Ovary (tissue), 9 donors: Measurements from ENCODE around the gene YPEL1. TPM values are rescaled to one million over a fixed set of nuclear protein-coding genes. Genes with fewer than 3 reads are reported as not detected.
"Not testable (repeated sequence)": the region's sequence is repeated elsewhere in the genome, so short reads cannot be mapped to it uniquely, and the experiment has no call there.

Experiments
- DNase-seq, 5 donors: peaks; one replicate each; pipeline ENCODE4 v3.0.0-alpha.2; 2019 to 2020
- H3K27ac ChIP-seq, 2 donors: fragments of 200-600 bp; one replicate each; pipeline versions ENCODE4 v1.5.1 to v1.8.0; 2019 to 2022
- H3K27me3 ChIP-seq: fragments of 200-600 bp; one replicate; pipeline ENCODE4 v1.8.0; 2022
- H3K36me3 ChIP-seq: fragments of 200-600 bp; sonication (generic); one replicate; pipeline ENCODE4 v1.5.1; 2019
- H3K4me1 ChIP-seq: one replicate; pipeline ENCODE4 v1.8.1; 2013; ENCODE audit warnings: mild to moderate bottlenecking, moderate library complexity; ENCODE audit not compliant: insufficient read depth
- H3K4me3 ChIP-seq: fragments of 200-600 bp; sonication (generic); one replicate; pipeline ENCODE4 v1.5.1; 2017
- H3K9me3 ChIP-seq, 2 donors: fragments of 200-600 bp in 1 of 2; sonication (generic) in 1 of 2; one replicate each; pipeline versions ENCODE4 v1.5.1 to v1.8.1; 2013 to 2019; ENCODE audit warnings: mild to moderate bottlenecking in 1 of 2, moderate library complexity in 1 of 2
- EP300 ChIP-seq: sonication (generic); formaldehyde crosslinking; IDR thresholded peaks from one replicate; pipeline ENCODE4 v1.6.1; 2017; ENCODE audit warnings: antibody characterized with exemption
- POLR2A ChIP-seq: fragments of 450-650 bp; IDR thresholded peaks from one replicate; pipeline ENCODE4 v1.6.1; 2017; ENCODE audit warnings: antibody characterized with exemption, mild to moderate bottlenecking, moderate library complexity
- WGBS, 3 donors: extraction: QIAGEN DNeasy Blood & Tissue Kit in 1 of 3; methylation state at CpG; one replicate each; pipeline versions ENCODE4 v1.1.5 to v1.1.7; 2013 to 2017; 5-methylcytosine and 5-hydroxymethylcytosine counted together
- intact Hi-C, 4 donors: fragments of 100-400 bp; cut with DNase I; formaldehyde crosslinking; loops; one replicate each; pipeline versions ENCODE4 v1.11.0 to v1.15.1; 2022 to 2023
- polyA plus RNA-seq, 2 donors: library from polyadenylated mRNA; stranded (reverse); fragments of 200-250 nt in 1 of 2; fragments of 350-450 nt in 1 of 2; fragmentation: Illumina TruSeq in 1 of 2; extraction: RNeasy Lipid Tissue Mini Kit (QIAGEN cat#74804) in 1 of 2; gene quantifications; one replicate each; pipeline ENCODE4 v1.2.3, GENCODE V29; 2013 to 2014
- total RNA-seq, 7 donors: library from RNA; depleted of rRNA in 2 of 7; stranded (reverse); fragments of >200 nt in 2 of 7; fragmentation: NEBNext Ultra II Directional in 3 of 7; extraction: Animal tissue kit (Norgen Biotek cat#: 25700) in 3 of 7; gene quantifications; one replicate each; pipeline versions ENCODE4 v1.1.0 to v1.2.4, GENCODE V29; 2016 to 2023
- TF ChIP-seq, protein P1 (sequence below), 3 donors: fragments of 450-650 bp in 2 of 3; fragments of 200-600 bp in 1 of 3; IDR thresholded peaks; one replicate each; pipeline versions ENCODE4 v1.5.1 to v1.8.0; 2016 to 2022; ENCODE audit warnings: antibody characterized with exemption in 3 of 3, mild to moderate bottlenecking in 1 of 3
- donor health status: DM: no; HTN: no; CAD: no; lungs with moderate emphysema.
- donor health status: DM: no; HTN: no; CAD: no.
- donor health status: Bipolar disorder and iron deficiency.
- donor health status: DM: yes; HTN: yes; CAD: no.
- donor health status: DM: no; HTN: no; CAD: no.
- donor health status: DM: yes; HTN: yes; CAD: no.

The YPEL1 gene
- total and polyA plus RNA-seq, 9 donors: 2.9 to 11.4 (median 8.5) TPM

GRCh38 chr22:21727159-21727558, 8.4 kb downstream of the YPEL1 start:
- H3K4me3 ChIP-seq: no peak overlapping the region
- TF ChIP-seq EP300 (no peak), POLR2A (no peak)
- TF ChIP-seq, protein P1, sequence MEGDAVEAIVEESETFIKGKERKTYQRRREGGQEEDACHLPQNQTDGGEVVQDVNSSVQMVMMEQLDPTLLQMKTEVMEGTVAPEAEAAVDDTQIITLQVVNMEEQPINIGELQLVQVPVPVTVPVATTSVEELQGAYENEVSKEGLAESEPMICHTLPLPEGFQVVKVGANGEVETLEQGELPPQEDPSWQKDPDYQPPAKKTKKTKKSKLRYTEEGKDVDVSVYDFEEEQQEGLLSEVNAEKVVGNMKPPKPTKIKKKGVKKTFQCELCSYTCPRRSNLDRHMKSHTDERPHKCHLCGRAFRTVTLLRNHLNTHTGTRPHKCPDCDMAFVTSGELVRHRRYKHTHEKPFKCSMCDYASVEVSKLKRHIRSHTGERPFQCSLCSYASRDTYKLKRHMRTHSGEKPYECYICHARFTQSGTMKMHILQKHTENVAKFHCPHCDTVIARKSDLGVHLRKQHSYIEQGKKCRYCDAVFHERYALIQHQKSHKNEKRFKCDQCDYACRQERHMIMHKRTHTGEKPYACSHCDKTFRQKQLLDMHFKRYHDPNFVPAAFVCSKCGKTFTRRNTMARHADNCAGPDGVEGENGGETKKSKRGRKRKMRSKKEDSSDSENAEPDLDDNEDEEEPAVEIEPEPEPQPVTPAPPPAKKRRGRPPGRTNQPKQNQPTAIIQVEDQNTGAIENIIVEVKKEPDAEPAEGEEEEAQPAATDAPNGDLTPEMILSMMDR (IDR thresholded peaks at IDR 0.05): no peak
- WGBS, 3 donors: 88 to 92% (median 91%) methylated on average over 4 of the region's 4 CpGs
- no peak for DNase-seq
- no peaks in the 10 kb centered on the region for H3K36me3 ChIP-seq
- H3K4me1 ChIP-seq: peaks cover 3% of the 10 kb centered on the region
- no peaks in the 10 kb centered on the region for H3K27me3 ChIP-seq
- intact Hi-C loops: no loop called here
- no peaks in the 10 kb centered on the region for H3K9me3 ChIP-seq
- H3K27ac ChIP-seq: no peak overlapping the region

DNA sequence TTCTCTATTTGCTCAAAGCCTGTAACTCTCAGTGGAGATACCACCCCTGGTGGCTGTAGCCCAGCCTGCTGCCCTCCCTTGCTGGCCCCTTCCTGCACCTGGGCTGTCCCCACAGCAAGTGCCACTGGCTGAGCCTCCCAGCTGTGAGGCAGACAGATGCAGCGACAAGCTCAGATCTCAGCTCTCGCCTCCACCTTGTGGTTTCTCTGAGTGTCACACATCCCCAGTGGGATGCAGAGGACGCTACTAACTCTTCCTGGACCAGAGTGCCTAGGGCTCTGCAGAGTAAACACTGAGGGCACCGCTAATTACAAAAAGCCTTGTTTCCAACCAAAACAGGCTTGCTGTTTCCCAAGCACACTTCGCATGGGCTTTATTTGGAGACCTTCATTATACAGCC, 8.9 kb downstream of the YPEL1 start:
- 85 to 88% (median 87%) methylated on average over 5 of the region's 5 CpGs for WGBS, 3 donors
- Histone ChIP-seq H3K27ac (no peak overlapping the region), H3K4me1 (peaks cover 3% of the 10 kb centered on the region), H3K4me3 (no peak overlapping the region), H3K27me3 (no peaks in the 10 kb centered on the region), H3K36me3 (no peaks in the 10 kb centered on the region), H3K9me3 (no peaks in the 10 kb centered on the region)
- TF ChIP-seq POLR2A: no peak
- TF ChIP-seq EP300: no peak
- TF ChIP-seq, protein P1 (IDR thresholded peaks at IDR 0.05): no peak
- no peak for DNase-seq
- intact Hi-C loops: no loop called here

- Histone ChIP-seq H3K27me3 (no peaks in the 10 kb centered on the region), H3K4me3 (no peak overlapping the region), H3K9me3 (no peaks in the 10 kb centered on the region), H3K27ac (no peak overlapping the region), H3K4me1 (peaks cover 3% of the 10 kb centered on the region), H3K36me3 (no peaks in the 10 kb centered on the region)
- no peak for DNase-seq
- intact Hi-C loops: no loop called here
- no peak for TF ChIP-seq POLR2A
- TF ChIP-seq, protein P1 (IDR thresholded peaks at IDR 0.05): no peak
- TF ChIP-seq EP300: no peak
- WGBS, 3 donors: 92 to 94% (median 93%) methylated on average over 19 of the region's 19 CpGs
These were observed 9.5 kb downstream of the YPEL1 start for GRCh38 chr22:21725956-21726649.

DNA sequence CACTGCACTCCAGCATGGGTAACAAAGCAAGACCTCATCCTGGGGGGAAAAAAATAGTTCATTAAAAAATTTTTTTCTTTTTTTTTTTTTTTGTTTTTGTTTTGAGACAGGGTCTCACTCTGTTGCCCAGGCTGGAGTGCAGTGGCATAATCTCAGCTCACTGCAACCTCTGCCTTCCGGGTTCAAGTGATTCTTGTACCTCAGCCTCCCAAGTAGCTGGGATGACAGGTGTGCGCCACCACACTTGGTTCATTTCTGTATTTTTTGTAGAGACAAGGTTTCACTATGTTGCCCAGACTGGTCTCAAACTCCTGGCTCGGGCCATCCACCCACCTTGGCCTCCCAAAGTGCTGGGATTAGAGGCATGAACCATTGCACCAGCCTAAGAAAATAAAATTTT, 11.1 kb downstream of the YPEL1 start:
- H3K36me3 ChIP-seq, H3K9me3 ChIP-seq, DNase-seq, H3K27ac ChIP-seq, H3K27me3 ChIP-seq, H3K4me1 ChIP-seq, H3K4me3 ChIP-seq, intact Hi-C loops: not testable (repeated sequence)
- WGBS, 3 donors: 98 to 99% (median 99%) methylated on average over 3 of the region's 3 CpGs

GRCh38 chr22:21721195-21721852, 14.3 kb downstream of the YPEL1 start:
- intact Hi-C loops, H3K27me3 ChIP-seq, H3K27ac ChIP-seq, DNase-seq, H3K4me3 ChIP-seq, H3K9me3 ChIP-seq, H3K36me3 ChIP-seq, H3K4me1 ChIP-seq: not testable (repeated sequence)
- 97% methylated on average over 15 of the region's 15 CpGs for WGBS, 3 donors

DNA sequence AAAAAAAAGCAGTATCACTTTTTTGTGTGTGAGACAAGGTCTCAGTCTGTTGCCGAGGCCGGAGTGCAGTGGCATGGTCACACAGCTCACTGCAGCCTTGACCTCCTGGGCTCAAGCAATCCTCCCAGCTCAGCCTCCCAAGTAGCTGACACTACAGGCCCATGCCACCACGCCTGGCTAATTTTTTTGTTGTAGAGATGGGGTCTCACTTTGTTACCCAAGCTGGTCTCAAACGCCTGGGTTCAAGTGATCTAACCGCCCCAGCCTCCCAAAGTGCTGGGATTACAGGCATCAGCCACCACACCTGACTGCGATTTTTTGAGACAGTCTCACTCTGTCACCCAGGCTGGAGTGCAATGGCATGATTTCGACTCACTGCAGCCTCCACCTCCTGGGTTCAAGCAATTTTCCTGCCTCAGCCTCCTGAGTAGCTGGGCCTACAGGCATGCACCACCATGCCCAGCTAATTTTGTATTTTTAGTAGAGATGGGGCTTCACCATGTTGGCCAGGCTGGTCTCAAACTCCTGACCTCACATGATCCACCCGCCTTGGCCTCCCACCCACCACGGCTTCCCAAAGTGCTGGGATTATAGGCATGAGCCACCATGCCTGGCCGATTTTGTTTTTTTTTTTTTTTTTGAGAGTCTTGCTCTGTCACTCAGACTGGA, 15.3 kb downstream of the YPEL1 start:
- intact Hi-C loops, H3K4me3 ChIP-seq, DNase-seq, H3K9me3 ChIP-seq, H3K27me3 ChIP-seq, H3K4me1 ChIP-seq, H3K27ac ChIP-seq, H3K36me3 ChIP-seq: not testable (repeated sequence)
- WGBS, 3 donors: 94 to 95% (median 95%) methylated on average over 10 of the region's 10 CpGs
